Erythroblast (primary cell): ENCODE data around the gene NPC1L1.
"Not testable (repeated sequence)": the region's sequence is repeated elsewhere in the genome, so short reads cannot be mapped to it uniquely, and the experiment has no call there.

Experiments
- GATA1 ChIP-seq: IDR thresholded peaks from 2 replicates; pipeline ENCODE4 v1.6.1; 2011; ENCODE audit warnings: low read depth, mild to moderate bottlenecking, control low read depth, low read length, moderate library complexity
- POLR2A ChIP-seq: IDR thresholded peaks from 2 replicates; pipeline ENCODE4 v1.6.1; 2011; ENCODE audit warnings: mild to moderate bottlenecking, low read length

DNA sequence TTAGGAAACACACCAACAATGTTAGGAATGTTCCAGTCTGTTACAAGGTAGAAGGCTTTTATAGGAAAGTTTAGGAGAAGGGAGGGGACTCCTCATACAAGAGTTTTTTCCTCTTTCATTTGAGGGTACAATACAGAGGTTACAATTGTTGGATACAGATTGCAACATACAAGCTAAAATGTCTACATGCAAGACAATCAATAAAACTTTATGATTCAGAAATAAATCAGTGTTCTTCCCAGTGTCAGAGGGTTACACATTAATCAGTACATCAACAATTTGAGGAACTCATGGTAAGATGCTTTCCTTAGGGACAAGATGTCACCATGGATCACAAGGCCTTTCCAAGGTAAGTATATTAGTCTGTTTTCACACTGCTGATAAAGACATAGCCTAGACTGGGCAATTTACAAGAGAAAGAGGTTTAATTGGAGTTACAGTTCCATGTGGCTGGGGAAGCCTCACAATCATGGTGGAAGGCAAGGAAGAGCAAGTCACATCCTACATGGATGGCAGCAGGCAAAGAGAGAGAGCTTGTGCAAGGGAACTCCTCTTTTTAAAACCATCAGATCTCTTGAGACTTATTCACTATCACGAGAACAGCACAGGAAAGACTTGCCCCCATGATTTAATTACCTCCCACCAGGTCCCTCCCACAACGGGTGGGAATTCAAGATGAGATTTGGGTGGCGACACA, 34.4 kb downstream of the NPC1L1 start:
- not testable (repeated sequence) for TF ChIP-seq POLR2A, GATA1
